IPS-18c (cell line): ENCODE measurements around the gene PTRHD1.

Experiments
- H3K4me3 ChIP-seq: 2 replicates; pipeline ENCODE4 v1.7.0; 2013; ENCODE audit warnings: low read depth, mild to moderate bottlenecking, low read length, moderate library complexity; ENCODE audit not compliant: insufficient read depth
- H3K9me3 ChIP-seq: one replicate; pipeline ENCODE4 v1.6.1; 2013; ENCODE audit warnings: mild to moderate bottlenecking, low read length, moderate library complexity; ENCODE audit not compliant: control insufficient read depth, insufficient read depth

Gene PTRHD1

DNA sequence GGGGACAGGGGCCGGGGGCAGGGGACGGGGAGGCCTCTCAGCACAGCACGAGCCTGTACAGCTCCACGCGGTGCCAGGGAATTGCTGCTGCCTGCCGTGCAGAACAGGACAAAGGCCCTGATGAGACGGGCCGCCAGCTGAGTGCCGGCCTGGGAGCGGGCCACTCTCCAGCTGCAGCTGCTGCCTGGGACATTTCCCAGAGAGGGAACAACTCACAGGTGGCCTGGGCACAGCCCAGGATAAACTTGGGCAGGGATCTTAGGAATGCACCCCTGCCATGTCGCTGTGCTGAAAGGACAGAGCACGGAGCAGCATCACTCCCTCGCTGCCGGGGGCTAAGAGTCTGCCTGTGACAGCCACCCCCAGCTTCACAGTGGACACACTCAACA, 38.9 kb upstream of the PTRHD1 start:
- Histone ChIP-seq H3K9me3 (no peaks in the 10 kb centered on the region), H3K4me3 (no peak overlapping the region)

DNA sequence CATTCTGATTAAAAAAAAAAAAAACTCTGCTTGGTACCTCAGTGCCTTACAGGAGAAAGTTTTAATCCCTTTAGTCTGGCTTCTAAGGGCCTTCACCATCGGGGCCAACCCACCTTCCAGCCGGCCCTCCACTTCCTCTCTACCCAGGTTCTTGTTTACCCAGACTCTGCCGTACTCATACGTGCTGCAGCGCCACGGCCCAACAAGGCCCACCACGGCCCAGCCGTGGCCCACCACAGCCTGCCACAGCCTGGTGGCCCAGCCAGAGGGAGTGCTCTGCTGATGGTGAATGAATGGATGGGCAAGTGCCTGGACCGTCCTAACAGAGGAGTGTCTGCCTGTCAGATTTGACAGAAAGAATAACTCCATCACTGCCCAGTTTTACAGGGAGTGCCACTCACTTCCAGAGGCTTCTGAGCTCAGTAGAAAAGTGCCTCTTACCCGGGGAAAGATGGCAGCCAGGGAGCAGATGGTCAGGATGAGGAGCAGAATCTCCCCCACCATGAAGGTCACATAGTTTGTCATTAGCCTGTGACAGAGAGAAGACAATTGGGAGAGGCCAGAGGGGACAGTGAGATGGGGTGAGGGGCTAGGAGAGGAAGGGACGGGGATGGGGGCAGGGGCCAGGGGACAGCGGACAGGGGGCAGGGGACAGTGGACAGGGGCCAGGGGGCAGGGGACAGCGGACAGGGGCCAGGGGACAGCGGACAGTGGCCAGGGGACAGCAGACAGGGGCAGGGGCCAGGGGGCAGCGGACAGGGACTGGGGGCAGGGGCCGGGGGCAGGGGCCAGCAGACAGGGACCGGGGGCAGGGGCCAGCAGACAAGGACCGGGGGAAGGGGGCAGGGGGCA, 38.3 kb upstream of the PTRHD1 start:
- no peak overlapping the region for H3K4me3 ChIP-seq
- H3K9me3 ChIP-seq, result no peaks in the 10 kb centered on the region

DNA sequence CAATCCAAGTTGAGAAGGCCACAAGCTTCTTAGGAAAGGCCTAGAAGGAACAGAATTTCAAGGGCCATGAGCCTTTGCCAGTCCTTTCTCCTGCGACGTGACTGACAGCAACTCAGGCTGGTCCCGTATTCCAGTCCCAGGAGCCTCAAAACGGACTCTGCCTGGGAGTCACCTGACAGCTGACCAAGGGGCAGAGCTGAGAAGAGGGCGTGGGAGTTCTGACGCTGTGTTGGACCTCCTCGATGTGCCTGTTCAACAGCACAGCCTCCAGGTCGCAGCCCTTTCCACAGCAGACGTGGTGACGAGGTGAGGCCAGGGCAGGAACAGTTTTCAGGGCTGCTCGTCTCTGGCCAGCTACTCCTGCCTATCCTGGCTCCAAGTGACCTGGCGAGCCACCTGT, 37.6 kb upstream of the PTRHD1 start:
- H3K4me3 ChIP-seq, result no peak overlapping the region
- no peaks in the 10 kb centered on the region for H3K9me3 ChIP-seq

DNA sequence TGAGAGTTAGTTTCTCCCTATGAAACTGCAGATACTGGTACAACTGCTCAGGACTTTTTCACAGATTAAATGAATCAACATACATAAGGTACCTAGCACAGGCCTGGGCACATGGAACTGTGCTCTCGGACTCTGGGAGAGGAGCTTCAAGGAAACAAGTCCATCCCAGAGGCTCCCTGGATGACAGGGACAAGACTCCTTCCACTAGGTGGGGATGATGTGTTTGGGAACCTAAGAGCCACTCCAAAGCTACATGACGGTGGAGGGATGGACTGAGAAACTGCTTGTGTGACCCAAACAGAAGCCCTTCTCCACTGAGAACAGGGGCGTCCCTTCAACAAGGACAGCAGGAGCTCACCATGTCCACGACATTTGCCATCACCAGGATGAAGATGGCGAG, 37.2 kb upstream of the PTRHD1 start:
- no peak overlapping the region for H3K4me3 ChIP-seq
- no peaks in the 10 kb centered on the region for H3K9me3 ChIP-seq

DNA sequence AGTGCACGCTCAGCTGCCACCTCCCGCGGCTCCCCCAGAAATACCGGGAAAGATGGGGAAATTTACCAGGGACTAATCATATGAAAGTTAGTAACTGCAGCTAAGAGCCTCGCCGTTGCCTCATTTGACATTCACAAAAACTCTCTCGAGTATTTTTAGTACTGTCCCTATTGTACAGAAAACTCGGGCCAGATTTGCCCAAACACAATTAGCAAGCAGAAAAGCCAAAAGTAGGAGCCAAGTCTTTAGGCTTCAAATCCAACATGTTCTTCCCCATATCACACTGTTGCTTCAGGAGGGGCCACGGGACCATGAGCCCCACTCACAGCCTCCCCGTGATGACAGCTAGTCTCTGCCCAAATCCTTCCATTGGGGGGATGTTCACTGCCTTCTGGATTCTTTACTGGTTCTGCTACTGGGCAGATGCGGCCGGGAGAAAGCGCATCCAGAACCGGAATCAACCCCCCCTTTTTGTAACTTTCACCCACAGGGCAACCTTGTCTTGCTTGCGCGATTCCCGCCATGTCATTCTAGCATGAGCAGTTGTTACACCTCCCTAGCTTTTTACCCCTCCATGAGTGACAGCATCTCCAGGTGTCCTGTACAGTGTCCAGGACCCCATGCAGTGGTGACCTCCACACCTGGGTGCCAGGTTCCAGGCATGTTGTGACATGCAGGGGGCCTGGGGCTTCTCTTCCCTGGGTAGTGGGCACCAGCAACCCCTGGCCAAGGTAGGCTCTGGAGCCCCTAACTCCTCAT, 35.2 kb upstream of the PTRHD1 start:
- Histone ChIP-seq H3K4me3 (no peak overlapping the region), H3K9me3 (no peaks in the 10 kb centered on the region)

DNA sequence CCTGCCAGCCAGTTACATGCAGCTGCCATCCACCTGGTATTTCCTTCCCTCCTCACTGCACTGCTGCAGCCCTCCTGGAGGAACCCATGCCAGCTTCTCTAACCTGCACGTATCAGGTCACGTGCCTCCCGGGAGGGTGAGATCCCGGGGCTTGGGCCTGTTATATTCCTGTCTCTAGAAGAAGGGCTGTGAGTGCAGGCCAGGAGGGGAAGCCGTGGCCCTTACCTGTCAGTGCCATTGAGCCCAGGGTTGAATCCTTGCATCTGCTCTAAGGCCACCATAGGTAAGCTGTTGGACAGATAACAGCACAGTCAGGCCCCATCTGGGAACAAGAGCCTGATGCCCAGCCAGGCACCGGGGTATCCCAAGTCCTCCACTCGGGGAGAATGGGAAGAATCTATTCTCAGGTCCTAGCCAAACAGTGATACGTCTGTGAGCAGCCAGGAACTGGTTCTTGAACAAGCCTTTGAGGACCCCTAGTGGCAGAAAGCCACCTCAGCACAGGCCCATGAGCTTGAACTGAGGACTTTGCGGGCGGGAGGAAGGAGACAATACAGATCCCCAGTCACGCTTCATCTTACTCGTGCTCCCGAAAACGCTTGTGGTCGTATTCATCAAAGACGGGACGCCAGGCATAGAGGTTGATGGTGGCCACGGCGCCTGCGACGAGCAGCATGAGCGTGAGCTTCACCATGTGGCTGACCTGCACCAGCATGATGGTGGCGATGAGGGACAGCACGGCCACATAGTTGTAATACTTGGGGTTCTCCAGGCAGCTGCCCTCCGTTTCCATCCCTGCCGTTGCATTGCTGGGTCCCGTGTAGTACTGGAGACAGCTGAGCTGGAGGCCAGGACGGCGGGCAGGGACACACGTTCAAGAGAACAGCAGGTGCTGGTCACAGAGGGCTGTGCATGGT, 34.4 kb upstream of the PTRHD1 start:
- no peak overlapping the region for H3K4me3 ChIP-seq
- H3K9me3 ChIP-seq, result no peaks in the 10 kb centered on the region

DNA sequence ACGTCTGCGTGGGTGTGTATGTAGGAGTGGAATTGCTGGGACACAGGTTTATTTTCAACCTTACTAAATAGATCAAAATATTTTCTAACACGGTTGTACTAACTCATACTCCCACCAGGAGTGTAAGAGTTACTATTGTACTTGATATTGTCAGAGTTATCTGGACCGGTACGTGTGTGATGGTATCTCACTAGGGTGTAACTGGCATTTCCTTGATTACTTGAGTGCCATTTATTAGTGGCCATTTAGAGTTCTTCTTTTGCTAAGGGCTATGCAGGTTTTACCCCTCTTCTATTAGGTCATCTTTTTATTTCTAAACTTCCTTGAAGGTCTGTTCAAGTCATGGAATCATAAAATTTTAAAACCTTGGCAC, 33.6 kb upstream of the PTRHD1 start:
- Histone ChIP-seq H3K4me3 (no peak overlapping the region), H3K9me3 (no peaks in the 10 kb centered on the region)

DNA sequence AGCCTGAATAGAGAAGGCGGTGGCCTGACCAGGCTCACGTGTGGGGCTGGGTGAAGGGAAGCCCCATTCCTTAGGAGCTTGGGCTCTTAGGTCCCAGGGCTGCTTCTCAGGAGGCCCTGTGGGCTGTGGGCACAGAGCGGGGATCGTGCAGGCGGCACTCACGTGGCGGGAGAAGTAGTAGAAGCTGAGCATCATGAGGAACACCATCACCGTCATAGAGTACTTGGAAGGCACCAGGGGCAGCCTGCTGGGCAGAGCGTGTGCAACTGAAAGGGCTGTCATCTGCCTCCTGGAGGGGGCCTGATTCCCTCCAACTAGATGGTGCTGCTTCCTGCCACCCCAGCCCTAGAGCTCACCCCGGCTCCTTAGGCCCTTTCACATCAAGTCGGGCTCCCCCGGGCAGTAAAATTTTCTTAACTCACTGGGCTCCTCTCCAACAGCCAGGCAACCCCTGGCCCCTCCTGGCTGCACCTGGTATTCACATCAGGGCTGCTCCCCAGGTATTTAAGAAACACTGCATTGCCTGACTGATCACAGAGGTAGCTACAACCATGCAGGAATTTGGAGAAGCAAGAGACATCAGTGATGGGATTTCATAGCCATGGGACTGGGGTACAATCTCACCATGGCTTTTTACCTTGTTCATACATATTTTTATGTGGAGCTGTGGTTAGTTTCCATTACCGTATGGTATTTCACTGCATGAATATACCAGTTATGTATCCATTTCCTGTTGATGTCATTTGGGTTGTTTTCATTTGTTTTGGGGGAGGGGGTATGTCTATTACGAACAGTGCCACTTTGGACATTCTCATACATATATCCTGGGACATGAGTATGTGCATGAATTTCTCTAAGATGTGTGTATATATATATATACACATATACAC, 32.9 kb upstream of the PTRHD1 start:
- H3K9me3 ChIP-seq, result no peaks in the 10 kb centered on the region
- H3K4me3 ChIP-seq, result no peak overlapping the region

DNA sequence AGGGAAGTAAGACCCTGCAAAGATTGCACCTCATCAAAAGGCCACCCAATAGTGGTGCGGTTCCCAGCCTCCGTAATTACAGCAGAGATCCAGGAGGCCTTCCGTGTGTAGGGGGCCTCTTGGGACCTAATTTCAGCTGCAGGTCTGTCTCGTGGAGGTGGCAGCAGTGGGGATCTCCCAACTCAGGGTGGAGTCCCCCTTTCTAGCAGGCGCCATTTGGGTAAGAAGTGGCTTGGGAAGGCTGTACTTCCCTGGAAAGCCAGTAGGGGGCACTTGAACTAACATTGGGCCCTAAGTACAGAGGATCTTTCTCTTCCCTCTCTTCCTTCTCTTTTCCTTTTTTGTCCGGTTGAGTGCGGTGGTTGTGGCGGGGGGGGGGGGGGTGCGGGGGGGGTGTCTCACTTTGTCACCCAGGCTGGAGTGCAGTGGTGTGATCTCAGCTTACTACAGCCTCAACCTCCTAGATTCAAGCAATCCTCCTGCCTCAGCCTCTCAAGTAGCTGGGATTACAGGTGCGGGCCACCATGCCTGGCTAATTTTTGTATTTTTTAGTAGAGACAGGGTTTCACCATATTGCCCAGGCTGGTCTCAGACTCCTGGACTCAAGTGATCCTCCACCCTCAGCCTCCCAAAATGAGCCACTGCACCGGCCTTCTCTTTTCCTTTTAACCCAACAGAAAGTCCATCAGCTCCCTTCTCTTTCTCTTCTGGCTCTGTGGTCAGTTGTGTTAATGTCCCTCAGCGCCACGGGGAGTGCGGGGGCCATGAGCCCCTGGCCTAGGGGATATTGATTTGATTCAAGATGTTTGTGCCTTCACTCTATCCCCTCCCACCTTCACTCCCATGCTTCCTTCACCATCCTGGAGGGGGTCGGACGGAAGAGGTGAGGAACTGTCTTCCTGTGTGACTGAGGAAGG, 32.0 kb upstream of the PTRHD1 start:
- Histone ChIP-seq H3K9me3 (no peaks in the 10 kb centered on the region), H3K4me3 (no peak overlapping the region)

DNA sequence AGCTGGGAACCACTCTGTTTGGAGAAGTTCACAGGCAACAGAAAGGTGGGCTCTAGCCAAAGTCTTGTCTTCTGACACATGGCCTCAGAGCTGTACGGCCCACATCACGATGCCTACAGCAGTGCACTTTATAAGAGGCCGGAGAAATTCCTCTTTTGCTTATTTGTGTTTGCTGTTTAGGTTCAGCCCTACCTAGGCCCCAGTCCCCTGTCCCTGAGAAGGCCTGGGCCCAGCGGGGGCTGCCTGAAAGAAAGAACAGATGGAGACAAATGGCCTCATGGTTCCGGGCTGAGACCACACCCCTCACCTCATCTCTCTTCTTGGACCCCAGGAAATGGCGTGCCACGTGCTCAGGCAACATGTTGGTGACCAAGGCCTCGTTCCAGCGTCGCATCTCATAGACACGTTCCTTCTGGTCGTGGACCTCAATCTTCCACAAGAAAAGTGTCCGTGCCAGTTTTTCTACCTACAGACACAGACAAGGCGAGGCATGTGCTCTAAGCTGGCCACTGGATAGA, 30.9 kb upstream of the PTRHD1 start:
- H3K4me3 ChIP-seq, result no peak overlapping the region
- no peaks in the 10 kb centered on the region for H3K9me3 ChIP-seq

DNA sequence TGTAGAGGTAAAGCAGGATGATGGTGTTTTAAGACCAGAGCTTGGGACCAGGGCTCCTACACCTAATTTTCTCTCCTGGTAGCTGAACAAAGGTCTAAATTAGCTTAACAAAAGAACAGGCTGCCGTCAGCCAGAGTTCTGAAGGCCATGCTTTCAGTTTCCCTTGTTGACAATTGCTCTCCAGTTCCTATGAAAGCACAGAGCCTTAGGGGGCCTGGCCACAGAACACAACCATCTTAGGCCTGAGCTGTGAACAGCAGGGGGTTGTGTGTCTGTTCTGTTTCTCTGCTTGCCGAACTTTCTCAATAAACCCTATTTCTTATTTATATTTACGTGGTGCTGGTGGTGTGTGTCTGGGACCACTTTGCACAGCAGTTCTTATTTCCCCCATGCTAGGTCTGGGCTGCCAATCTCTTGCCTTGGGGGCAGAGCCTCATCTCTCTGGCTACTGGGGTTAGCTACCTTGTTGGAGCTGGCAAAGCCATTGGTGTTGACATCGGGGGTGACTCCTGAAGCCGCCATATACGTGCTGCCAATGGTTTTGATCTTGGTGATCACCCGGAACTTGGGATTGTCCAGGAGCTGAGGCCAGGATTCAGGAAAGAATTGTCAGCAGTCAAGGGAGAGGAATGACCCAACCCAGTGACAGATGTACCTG, 29.0 kb upstream of the PTRHD1 start:
- H3K4me3 ChIP-seq, result no peak overlapping the region
- H3K9me3 ChIP-seq, result no peaks in the 10 kb centered on the region

DNA sequence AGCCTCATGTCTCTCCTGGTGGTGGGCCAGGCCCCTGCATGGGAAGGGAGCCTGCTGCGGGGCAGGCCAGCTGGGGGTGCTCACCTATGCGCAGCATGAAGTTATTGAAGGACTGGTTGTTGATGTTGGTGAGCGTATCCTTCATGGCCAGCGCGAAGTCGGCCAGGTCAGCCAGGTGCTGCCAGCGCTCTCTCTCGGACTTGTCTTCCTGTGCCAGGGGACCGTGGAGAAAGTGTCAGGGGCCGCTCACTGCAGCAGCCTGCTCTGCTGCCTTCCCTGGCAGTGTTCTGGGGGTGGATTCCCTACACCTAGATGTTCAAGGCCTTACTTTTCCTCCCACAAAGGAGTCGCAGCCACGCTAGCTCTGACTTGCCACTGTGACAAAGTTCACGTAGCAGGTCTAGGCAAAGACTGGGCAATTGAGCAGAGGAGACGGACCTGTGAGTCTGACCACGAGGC, 28.3 kb upstream of the PTRHD1 start:
- Histone ChIP-seq H3K9me3 (no peaks in the 10 kb centered on the region), H3K4me3 (peak overlapping the region; percentile 21; the same call in 1 of the 2 replicates)

DNA sequence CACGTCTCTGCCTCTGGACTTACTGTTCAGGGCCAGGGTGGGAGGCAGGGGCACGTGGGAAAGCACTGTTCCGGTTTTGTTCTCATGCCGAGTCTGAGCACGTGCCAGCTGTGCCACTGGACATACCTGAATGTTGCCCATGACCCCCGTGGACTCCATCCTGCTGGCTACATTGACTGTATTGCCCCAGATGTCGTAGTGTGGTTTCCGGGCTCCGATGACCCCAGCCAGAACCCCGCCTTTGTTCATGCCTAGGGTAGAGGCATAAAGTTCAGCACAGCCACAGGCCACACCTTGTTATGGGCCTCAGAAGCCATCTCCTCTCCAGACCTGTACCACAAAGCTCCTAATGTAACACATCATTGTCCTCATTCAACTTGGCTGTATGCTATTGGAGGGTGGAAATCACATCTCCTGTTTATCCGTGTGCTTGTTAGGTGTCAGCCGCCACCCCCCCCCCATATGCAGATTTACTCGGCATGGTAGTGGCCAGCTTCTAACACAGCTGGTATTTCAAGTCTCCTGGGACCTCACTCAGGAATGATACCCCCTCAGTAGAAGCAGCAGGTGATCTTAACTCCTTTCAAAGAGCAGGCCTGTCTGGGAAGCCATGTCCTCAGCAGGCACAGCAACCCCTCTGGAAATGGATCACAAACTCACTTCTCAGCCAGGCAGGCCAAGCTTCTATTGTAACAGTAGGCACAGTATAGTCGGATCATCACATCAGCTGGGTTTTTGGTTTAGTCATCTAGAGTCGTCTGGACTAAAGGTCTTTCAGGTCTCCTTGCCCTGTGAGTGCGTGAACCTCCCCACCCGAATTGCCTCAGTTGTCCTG, 27.6 kb upstream of the PTRHD1 start:
- H3K9me3 ChIP-seq, result no peaks in the 10 kb centered on the region
- H3K4me3 ChIP-seq, result peak overlapping the region; percentile 21; the same call in 1 of the 2 replicates

DNA sequence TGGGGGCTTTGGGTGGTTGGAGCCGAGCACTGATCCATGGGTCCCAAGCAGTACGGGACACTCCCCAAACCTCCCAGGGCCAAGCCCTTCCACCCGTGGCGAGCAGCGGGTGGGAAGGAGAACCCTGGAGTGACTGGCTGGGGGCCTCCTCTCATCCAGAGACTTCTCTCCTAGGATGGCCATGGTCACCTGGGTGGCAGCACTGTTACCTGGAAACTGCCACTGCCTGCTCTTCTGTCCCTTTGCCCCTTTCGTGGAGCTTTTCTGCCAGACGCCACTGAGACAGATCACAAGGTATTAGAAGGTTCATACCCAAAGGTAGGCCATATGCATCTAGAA, 27.0 kb upstream of the PTRHD1 start:
- no peaks in the 10 kb centered on the region for H3K9me3 ChIP-seq
- no peak overlapping the region for H3K4me3 ChIP-seq
